PC-9 (cell line): ENCODE results near the gene RGS6.

ENCODE experiments used
- CTCF ChIP-seq: fragments of 200-600 bp; sonication (generic); conservative IDR thresholded peaks from 2 replicates; pipeline ENCODE4 v1.6.1; 2017; ENCODE audit warnings: mixed run types, antibody characterized with exemption, mild to moderate bottlenecking, moderate library complexity
- EZH2 ChIP-seq: fragments of 200-600 bp; sonication (generic); IDR thresholded peaks from 2 replicates; pipeline ENCODE4 v1.8.0; 2017; ENCODE audit warnings: antibody characterized with exemption, low read depth

- TF ChIP-seq CTCF = no peak
- TF ChIP-seq EZH2 = no peak
Measured at GRCh38 chr14:72614891-72615415, 682.7 kb downstream of the RGS6 start.
